ENCODE measurements around the gene SPEM2.

- TF ChIP-seq, protein P1, sequence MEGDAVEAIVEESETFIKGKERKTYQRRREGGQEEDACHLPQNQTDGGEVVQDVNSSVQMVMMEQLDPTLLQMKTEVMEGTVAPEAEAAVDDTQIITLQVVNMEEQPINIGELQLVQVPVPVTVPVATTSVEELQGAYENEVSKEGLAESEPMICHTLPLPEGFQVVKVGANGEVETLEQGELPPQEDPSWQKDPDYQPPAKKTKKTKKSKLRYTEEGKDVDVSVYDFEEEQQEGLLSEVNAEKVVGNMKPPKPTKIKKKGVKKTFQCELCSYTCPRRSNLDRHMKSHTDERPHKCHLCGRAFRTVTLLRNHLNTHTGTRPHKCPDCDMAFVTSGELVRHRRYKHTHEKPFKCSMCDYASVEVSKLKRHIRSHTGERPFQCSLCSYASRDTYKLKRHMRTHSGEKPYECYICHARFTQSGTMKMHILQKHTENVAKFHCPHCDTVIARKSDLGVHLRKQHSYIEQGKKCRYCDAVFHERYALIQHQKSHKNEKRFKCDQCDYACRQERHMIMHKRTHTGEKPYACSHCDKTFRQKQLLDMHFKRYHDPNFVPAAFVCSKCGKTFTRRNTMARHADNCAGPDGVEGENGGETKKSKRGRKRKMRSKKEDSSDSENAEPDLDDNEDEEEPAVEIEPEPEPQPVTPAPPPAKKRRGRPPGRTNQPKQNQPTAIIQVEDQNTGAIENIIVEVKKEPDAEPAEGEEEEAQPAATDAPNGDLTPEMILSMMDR (IDR thresholded peaks at IDR 0.05), result no peak
- TF ChIP-seq POLR2A (IDR thresholded peaks at IDR 0.05), result no peak
Observed at GRCh38 chr17:7432296-7432695, 6.9 kb downstream of the SPEM2 start.
